ENCODE measurements around the gene SLC51B. TPM values are rescaled to one million over a fixed set of nuclear protein-coding genes. Genes with fewer than 3 reads are reported as not detected.
"Not testable (repeated sequence)": the region's sequence is repeated elsewhere in the genome, so short reads cannot be mapped to it uniquely, and the experiment has no call there.

The SLC51B gene
- total RNA-seq, 1 donor from 2014 or later, result 0.37 TPM

DNA sequence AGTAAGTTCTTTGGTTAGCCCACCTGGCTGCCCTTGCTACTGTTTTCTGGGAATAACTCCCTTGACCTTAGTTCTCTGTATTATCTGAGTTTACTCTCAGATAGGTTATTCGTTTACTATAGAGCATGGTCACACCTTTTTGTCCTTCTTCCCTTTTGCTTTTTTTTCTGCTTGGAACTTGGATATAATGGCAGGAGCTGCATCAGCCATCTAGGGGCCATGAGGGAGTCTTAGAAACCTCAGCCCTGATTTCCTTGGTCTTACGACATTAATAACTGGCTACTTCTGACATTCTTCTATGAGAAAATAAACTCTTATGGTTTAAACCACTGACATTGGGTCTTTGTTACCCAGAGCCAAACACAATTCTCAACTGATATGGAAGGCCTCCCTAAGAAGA lies 3.4 kb upstream of the SLC51B start:
- no peak for DNase-seq (ENCODE audit: low spot score)

- no peak for DNase-seq (ENCODE audit: low spot score)
Observed at GRCh38 chr15:65042776-65043327, 2.3 kb upstream of the SLC51B start.

DNA sequence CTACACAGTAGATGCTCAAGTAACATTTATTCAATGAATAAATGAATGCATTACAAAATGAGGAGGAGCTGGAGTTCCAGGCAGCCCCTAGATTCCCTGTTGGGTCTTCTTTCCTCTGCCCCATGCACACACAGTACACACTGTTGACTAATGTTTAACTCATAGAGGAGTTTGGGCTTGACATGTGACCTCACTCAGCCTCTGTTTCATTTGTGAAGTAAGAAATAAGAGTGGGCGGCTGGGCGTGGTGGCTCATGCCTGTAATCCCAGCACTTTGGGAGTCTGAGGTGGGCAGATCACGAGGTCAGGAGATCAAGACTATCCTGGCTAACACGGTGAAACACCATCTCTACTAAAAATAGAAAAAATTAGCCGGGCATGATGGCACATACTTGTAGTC lies 969 bp upstream of the SLC51B start:
- not testable (repeated sequence) for DNase-seq (ENCODE audit: low spot score)

- no peak for DNase-seq (ENCODE audit: low spot score)
Observed at GRCh38 chr15:65048241-65048640, 3.1 kb downstream of the SLC51B start.

GRCh38 chr15:65049418-65049840 lies 4.2 kb downstream of the SLC51B start:
- peak; percentile 93 for DNase-seq (ENCODE audit: low spot score)

- no peak for DNase-seq (ENCODE audit: low spot score)
Observed at GRCh38 chr15:65050270-65050669, 5.1 kb downstream of the SLC51B start.

DNA sequence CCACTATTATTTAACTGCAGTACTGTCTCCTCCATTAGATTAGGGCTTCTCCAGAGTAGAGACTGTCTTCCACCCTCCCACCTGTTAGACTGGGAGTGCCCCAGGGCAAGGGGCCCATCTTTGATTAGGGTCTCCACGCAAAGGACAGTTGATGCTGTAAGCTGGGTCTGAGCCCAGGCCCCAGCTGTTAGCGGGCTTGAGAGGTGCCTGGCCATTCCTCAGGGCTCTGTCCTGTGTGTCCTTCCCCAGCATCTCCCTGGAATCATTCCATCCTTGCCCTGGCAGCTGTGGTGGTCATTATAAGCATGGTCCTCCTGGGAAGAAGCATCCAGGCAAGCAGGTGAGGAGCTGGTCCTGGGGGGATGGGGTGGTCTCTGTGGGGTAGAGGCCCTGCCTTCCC lies 6.1 kb downstream of the SLC51B start:
- DNase-seq (ENCODE audit: low spot score), result no peak

DNA sequence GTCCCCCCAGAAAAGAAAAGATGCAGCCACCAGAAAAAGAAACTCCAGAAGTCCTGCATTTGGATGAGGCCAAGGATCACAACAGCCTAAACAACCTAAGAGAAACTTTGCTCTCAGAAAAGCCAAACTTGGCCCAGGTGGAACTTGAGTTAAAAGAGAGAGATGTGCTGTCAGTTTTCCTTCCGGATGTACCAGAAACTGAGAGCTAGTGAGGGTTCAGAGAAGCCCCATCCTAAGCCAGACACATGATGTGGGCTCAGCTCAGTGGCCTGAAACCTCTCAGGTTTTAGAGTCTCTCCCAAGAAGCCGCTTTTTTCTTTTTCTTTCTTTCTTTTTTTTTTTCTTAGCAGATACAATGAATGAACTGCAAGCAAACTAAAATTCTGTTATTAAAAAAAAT lies 7.8 kb downstream of the SLC51B start:
- no peak for DNase-seq (ENCODE audit: low spot score)

DNA sequence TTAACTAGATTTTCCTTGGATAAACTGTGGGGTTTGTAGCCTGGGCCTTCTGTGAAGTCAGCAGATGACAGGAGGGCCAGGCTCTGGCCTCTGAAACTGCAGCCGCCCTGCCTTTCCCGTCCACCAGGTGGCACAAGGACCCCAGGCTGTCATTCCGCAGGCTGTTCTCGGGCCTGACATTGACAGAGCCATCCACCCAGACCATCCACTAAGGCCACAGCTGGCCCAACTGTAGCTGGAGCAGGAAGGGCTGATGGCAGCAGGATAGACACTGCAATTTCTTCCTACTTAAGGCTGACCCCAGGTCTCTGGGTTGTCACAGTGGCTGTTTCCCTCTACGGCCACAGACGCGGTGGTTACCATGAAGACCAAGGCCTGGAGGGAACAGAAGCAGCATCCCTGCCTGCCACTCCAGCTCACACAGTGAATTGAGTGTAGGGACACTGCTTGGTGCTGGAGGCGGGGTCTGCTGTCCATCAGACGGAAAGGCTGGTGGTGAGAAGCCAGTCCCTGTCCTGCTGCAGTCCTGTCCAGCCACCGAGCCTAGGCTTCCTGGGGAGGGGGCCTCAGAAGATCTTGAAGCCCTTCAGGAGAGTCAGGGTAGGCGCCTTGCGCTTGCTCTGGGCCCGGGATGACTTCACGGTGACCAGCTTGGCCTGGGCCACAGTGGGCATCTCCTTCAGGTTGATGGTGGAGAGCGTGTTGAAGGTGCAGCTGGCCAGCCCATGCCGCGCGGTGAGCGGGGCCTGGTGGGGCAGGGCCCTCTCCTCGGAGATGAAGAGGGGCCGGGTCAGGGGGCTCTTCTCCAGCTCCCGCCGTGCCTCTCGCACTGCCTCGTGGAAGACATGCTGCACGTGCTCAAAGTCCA lies 9.4 kb downstream of the SLC51B start:
- DNase-seq (ENCODE audit: low spot score), result peak; percentile 80

- DNase-seq (ENCODE audit: low spot score), result peak; percentile 71
Observed at GRCh38 chr15:65055201-65055870, 10.1 kb downstream of the SLC51B start.

GRCh38 chr15:65056106-65056505 lies 10.9 kb downstream of the SLC51B start:
- DNase-seq (ENCODE audit: low spot score), result no peak

DNA sequence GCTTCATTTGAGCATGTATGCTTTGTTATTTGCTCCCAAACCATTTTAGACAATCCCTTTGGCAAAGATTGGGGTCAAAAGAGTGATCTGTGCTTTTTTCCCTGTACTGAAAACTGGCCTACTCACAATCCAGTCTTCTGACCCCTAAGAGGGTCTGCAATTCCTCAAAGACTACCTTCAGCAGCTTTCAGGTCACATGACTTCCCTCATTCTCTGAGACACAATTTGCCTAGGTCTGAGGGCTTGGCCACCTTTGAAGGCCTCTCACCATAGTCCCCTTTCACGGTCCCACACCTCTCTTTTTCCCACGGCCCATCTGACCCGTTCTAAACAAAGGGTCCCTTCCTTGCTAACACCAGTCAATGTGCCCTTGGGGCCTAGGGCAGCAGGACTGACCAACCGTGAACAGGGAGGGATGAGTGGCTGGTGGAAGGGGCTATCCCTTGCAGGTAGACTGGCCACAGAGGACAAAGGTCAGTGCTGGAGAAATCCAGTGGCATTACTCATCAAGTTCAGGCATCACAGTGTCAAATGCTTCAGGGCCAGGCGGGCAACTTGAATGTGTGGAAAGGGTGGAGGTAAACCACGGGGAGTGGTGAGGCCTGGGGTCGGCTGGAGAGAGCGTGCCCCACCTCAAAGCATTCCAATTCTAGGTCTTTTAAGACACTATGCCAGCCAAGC lies 11.8 kb downstream of the SLC51B start:
- peak; percentile 77 for DNase-seq (ENCODE audit: low spot score)

GRCh38 chr15:65057549-65057940 lies 12.4 kb downstream of the SLC51B start:
- no peak for DNase-seq (ENCODE audit: low spot score)

GRCh38 chr15:65058394-65059368 lies 13.5 kb downstream of the SLC51B start:
- DNase-seq (ENCODE audit: low spot score), result no peak

GRCh38 chr15:65059369-65059750 lies 14.2 kb downstream of the SLC51B start:
- DNase-seq (ENCODE audit: low spot score), result no peak

DNA sequence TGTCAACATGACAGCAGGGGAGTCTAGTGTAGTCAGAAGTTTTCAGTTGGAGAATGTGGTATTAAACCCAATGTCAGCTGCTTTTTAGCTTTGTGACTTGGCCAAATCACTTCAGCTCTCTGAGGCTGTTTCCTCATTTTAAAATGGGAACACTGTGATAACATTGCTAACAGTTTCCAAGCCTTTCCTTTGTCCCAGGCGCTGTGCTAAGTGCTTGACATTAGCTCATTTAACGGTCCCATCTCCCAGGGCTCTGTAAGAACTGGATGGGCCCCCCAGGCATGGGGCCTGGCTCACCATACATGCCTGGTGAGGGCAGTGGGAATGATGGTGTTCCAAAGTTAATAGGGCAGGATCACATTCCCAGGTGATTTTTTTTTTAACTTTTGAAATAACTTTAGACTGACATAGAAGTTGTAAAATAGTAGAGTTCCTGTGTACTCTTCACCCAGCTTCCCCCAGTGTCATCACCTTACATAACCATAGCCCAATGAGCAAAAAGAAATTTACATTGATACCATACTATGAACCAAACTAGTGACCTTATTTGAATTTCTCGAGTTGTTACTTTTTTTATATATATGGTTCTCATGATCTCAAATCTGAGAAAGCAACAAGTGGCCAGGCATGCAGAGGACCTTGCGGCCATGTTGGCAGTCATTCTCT lies 14.9 kb downstream of the SLC51B start:
- DNase-seq (ENCODE audit: low spot score), result no peak

- DNase-seq (ENCODE audit: low spot score), result no peak
Observed at GRCh38 chr15:65060641-65061397, 15.6 kb downstream of the SLC51B start.

GRCh38 chr15:65062061-65062460 lies 16.9 kb downstream of the SLC51B start:
- no peak for DNase-seq (ENCODE audit: low spot score)

GRCh38 chr15:65062726-65063125 lies 17.5 kb downstream of the SLC51B start:
- DNase-seq (ENCODE audit: low spot score), result no peak
